Activated naive CD4-positive, alpha-beta T cell treated with anti-CD3 and anti-CD28 coated beads, Interleukin-2, amount 50 U/mL, for 72 hours (primary cell): Measurements from ENCODE around the gene CEP85. TPM values are rescaled to one million over a fixed set of nuclear protein-coding genes. Genes with fewer than 3 reads are reported as not detected.

Source experiments
- ATAC-seq, 2 donors: fragments of 150-1000 bp; cut with Tn5 transposase; 2 replicates each; pipeline ENCODE4 v1.10.0; 2021; ENCODE audit warnings: mild to moderate bottlenecking in 2 of 2, moderate library complexity in 2 of 2
- DNase-seq, 2 donors: peaks; one replicate each; pipeline ENCODE4 v3.0.0; 2021 to 2022; ENCODE audit warnings: low spot score in 2 of 2
- H3K27ac Mint-ChIP-seq, 2 donors: one replicate each; pipeline ENCODE4 v1.8.0; 2022; ENCODE audit warnings: mild to moderate bottlenecking in 2 of 2, mixed read lengths in 2 of 2
- H3K36me3 Mint-ChIP-seq, 2 donors: one replicate each; pipeline ENCODE4 v1.8.0; 2022; ENCODE audit warnings: mixed read lengths in 2 of 2
- H3K9me3 Mint-ChIP-seq, 2 donors: one replicate each; pipeline ENCODE4 v1.8.0; 2022; ENCODE audit warnings: mixed read lengths in 2 of 2
- total RNA-seq, 2 donors: library from RNA; stranded (reverse); gene quantifications; one replicate each; pipeline ENCODE4 v1.2.3, GENCODE V29; 2022

The CEP85 gene
- total RNA-seq, 2 donors from 2014 or later, result 26.9 to 92.3 TPM

GRCh38 chr1:26315874-26316850 is 82.2 kb downstream of the CEP85 start:
- Mint-ChIP-seq H3K36me3 (peaks cover 22 to 23% of the 10 kb centered on the region in 2 donors), H3K9me3 (no peaks in the 10 kb centered on the region), H3K27ac (peak overlapping the region in 1 of 2 donors; percentile 61)
- DNase-seq (no peak), ATAC-seq (no peak)

DNA sequence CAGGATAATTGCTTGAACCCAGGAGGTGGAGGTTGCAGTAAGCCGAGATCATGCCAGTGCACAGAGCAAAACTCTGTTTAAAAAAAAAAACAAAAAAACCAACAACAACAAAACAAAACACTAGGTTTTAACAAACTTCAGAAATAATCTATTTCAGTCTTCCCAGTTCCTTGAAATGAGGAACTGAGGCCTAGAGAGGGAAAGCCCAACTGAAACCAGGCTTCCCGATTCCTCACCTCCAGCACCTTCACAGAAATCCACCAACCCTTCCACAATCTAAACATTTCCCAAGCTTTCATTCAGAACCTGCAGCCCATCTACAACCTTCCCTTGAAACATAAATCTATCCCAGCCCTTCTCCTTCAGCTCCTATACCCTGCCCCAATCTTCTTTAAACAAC is 83.1 kb downstream of the CEP85 start:
- ATAC-seq (no peak), DNase-seq (no peak)
- H3K9me3 Mint-ChIP-seq, result no peaks in the 10 kb centered on the region
- H3K27ac Mint-ChIP-seq, result peak overlapping the region; percentile 8 to 99
- H3K36me3 Mint-ChIP-seq, result peaks cover 27 to 28% of the 10 kb centered on the region in 2 donors

GRCh38 chr1:26317612-26318337 is 83.8 kb downstream of the CEP85 start, which contains the start of gene CD52:
CD52 (plus strand) TSS chr1:26317958; CDS start chr1:26318018, 60 bp downstream.
- no peaks in the 10 kb centered on the region for H3K9me3 Mint-ChIP-seq
- ATAC-seq (peak; percentile 29 to 72), DNase-seq (peak; percentile 70 to 72)
- peaks cover 27 to 31% of the 10 kb centered on the region in 2 donors for H3K36me3 Mint-ChIP-seq
- H3K27ac Mint-ChIP-seq, result peak within 1 kb of the TSS; percentile 8 to 99

DNA sequence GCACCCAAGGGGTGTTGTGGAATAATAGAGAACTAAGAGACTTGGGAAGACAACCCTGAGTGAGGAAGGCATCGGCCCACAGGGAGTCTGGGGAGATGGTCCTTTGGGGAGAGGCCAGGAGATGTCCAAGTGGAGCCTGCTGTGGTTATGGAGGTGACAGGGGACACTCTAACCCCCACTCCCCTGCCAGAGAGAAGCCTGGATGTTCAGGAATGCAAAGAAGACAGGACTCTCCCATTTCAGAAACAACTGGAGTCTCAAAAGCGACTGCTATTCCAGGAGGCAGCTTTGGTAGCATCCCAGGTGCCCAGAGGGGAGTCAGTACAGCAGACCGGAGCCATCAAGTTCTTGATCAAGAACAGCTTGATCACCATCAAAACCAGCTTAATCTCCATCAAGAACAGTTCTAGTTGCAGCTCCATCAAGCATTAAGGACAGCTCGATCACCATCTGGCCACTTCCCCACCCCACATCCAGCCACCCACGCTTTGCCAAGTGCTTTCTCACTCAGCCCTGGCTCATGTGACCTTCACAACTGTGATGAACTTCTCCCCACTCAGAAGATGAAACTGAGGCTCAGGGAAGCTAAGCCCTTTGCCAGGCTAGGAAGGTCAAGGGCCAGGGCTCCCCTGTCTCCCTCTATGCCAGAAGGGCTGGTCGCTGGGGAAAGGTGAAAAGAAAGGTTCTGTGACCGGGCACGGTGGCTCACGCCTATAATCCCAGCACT is 84.5 kb downstream of the CEP85 start:
- Mint-ChIP-seq H3K36me3 (peaks cover 27 to 36% of the 10 kb centered on the region in 2 donors), H3K9me3 (no peaks in the 10 kb centered on the region), H3K27ac (peak overlapping the region; percentile 8 to 99)
- ATAC-seq (peak; percentile 25 to 61), DNase-seq (peak; percentile 36 to 81)

DNA sequence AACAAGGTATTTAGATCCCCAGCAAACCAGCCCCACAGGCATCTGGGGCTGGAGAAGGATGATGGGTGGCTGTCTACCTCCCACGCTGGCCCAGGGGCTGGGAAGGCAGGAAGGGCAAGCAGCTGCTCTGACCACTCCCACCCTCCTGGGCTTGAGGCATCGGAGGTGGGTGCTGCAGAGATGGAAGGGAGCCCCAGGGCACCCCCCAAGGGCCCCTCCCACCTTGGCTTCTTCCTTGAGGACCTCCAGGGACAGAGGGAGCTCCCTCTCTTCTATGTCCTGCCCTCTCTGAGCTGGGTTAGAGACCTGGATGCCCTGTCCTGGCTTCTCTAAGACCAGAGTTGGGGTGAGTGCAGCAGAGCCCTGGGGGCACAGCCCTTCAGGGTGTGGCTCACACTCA is 86.9 kb downstream of the CEP85 start:
- H3K36me3 Mint-ChIP-seq, result peaks cover 27 to 36% of the 10 kb centered on the region in 2 donors
- peak overlapping the region; percentile 56 to 58 for H3K27ac Mint-ChIP-seq
- no peaks in the 10 kb centered on the region for H3K9me3 Mint-ChIP-seq
- DNase-seq, result no peak
- ATAC-seq, result peak in 1 of 2 donors; percentile 34

GRCh38 chr1:26321315-26322041 is 87.5 kb downstream of the CEP85 start:
- peak; percentile 91 to 99 for DNase-seq
- Mint-ChIP-seq H3K27ac (peak overlapping the region; percentile 56 to 58), H3K9me3 (no peaks in the 10 kb centered on the region), H3K36me3 (peaks cover 27 to 36% of the 10 kb centered on the region in 2 donors)
- ATAC-seq, result peak; percentile 48 to 71

DNA sequence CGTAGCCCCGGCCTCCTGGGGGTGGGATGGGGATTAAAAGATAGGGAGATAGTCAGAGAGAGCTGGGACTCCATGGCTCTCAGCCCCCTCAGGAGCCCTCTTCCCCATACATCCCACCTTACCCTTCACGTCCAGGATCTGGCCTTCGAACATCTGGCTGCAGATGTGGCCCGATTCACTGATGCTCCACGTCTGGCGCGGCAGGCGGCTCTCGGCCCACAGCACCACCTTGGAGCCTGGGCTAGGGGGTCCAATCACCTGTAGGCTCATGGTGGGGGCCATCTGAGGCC is 88.0 kb downstream of the CEP85 start:
- H3K9me3 Mint-ChIP-seq, result no peaks in the 10 kb centered on the region
- peaks cover 27 to 36% of the 10 kb centered on the region in 2 donors for H3K36me3 Mint-ChIP-seq
- no peak for ATAC-seq
- peak overlapping the region; percentile 26 to 58 for H3K27ac Mint-ChIP-seq
- DNase-seq, result no peak

DNA sequence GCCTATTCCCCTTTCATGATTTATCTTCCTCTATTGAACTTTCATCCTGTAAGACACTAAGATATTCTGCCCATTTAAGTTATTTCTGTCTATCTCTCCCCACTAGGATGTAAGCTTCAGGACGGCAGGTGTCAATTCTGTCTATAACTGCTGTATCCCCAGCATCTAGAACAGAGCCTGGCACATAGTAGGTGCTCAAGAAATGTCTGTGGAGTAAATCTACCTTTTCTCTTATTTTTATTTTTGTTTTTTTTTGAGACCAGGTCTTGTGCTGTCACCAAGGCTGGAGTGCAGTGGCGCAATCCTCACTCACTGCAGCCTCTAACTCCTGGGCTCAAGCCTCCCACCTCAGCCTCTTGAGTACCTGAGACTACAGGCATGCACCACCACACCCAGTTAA is 89.4 kb downstream of the CEP85 start:
- no peaks in the 10 kb centered on the region for H3K9me3 Mint-ChIP-seq
- DNase-seq, result no peak
- peaks cover 21 to 30% of the 10 kb centered on the region in 2 donors for H3K36me3 Mint-ChIP-seq
- peak overlapping the region in 1 of 2 donors; percentile 21 for H3K27ac Mint-ChIP-seq
- no peak for ATAC-seq

GRCh38 chr1:26324550-26324949 is 90.5 kb downstream of the CEP85 start:
- Mint-ChIP-seq H3K9me3 (no peaks in the 10 kb centered on the region), H3K27ac (peak overlapping the region in 1 of 2 donors; percentile 21)
- ATAC-seq, result no peak

DNA sequence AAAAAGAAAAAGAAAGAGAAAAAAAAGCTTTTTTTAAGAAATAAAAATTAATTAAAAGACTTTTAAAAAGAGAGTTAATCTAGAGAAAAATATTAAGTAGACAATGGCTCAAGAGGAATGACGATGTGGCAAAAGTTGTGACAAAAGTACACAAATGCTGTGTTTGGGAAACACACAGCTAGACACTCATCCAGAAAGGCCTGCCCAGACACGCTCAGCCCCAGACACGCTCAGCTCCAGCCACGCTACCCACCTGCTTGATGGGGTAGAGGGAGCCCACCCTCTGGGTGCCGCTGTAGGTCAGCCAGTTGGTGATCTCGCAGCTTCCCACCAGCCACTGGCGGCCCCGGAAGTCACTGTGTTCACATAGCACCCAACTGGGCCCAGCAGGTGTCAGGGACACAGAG is 94.0 kb downstream of the CEP85 start:
- no peaks in the 10 kb centered on the region for H3K9me3 Mint-ChIP-seq
- H3K27ac Mint-ChIP-seq, result no peak overlapping the region
- ATAC-seq (no peak), DNase-seq (no peak)
- H3K36me3 Mint-ChIP-seq, result peaks cover 0 to 3% of the 10 kb centered on the region in 2 donors

More at GRCh38 chr1:26324550-26324949, 90.5 kb downstream of the CEP85 start:
- no peak for DNase-seq
- H3K36me3 Mint-ChIP-seq, result peaks cover 12 to 21% of the 10 kb centered on the region in 2 donors

Other genes starting within 250 kb of the CEP85 start
- gene PAFAH2, start 236.1 kb upstream of the CEP85 start, total RNA-seq, result 1 to 10 TPM; 8.7 to 9.5 TPM
- gene EXTL1, start 212.4 kb upstream of the CEP85 start, total RNA-seq, result not detected
- gene SLC30A2, start 188.1 kb upstream of the CEP85 start, total RNA-seq, result not detected
- under 1 TPM in 1 of 2 donors, not detected in 1; 0.31 TPM for gene TRIM63, start 166.6 kb upstream of the CEP85 start, total RNA-seq
- gene PDIK1L, start 122.4 kb upstream of the CEP85 start, total RNA-seq, result 10 to 100 TPM; 12.9 to 22.6 TPM
- not detected for gene FAM110D, start 75.1 kb upstream of the CEP85 start, total RNA-seq
- not detected for gene C1orf232, start 65.2 kb upstream of the CEP85 start, total RNA-seq
- gene ZNF593, start 64.3 kb upstream of the CEP85 start, total RNA-seq, result 10 to 100 TPM; 23.0 to 34.4 TPM
- gene ZNF593OS, start 62.4 kb upstream of the CEP85 start, total RNA-seq, result not detected
- gene CNKSR1, start 56.7 kb upstream of the CEP85 start, total RNA-seq, result 1 to 10 TPM; 2.0 to 3.5 TPM
- not detected for gene CATSPER4, start 43.6 kb upstream of the CEP85 start, total RNA-seq
- gene SH3BGRL3, start 45.9 kb downstream of the CEP85 start, total RNA-seq, result 100 to 1,000 TPM; 261 to 364 TPM
- 10 to 100 TPM; 21.0 to 25.8 TPM for gene UBXN11, start 72.4 kb downstream of the CEP85 start, total RNA-seq
- 100 to 1,000 TPM; 343 to 698 TPM for gene CD52, start 83.8 kb downstream of the CEP85 start, total RNA-seq
- gene CRYBG2, start 119.9 kb downstream of the CEP85 start, total RNA-seq, result 1 to 10 TPM; 1.0 to 6.0 TPM
- not detected for gene ZNF683, start 138.6 kb downstream of the CEP85 start, total RNA-seq
- gene LIN28A, start 176.6 kb downstream of the CEP85 start, total RNA-seq, result not detected
- gene DHDDS, start 198.1 kb downstream of the CEP85 start, total RNA-seq, result 10 to 100 TPM; 44.1 to 49.2 TPM
- gene HMGN2, start 238.2 kb downstream of the CEP85 start, total RNA-seq, result 100 to 1,000 TPM; 649 to 992 TPM